Heart left ventricle (tissue), 16 donors: ENCODE measurements around the gene POLR2B. TPM values are rescaled to one million over a fixed set of nuclear protein-coding genes. Genes with fewer than 3 reads are reported as not detected.

Source experiments
- ATAC-seq, 4 donors: fragments of 200-7000 bp; cut with Tn5 transposase; one replicate each; pipeline ENCODE4 v1.9.1; 2020 to 2022; ENCODE audit warnings: moderate library complexity in 4 of 4, mild to moderate bottlenecking in 3 of 4, moderate number of reproducible peaks in 1 of 4
- DNase-seq, 5 donors: peaks; one replicate each; pipeline ENCODE4 v3.0.0-alpha.2; 2020
- H3K27ac ChIP-seq, 12 donors: fragments of 200-600 bp; sonication (generic) in 4 of 12; one replicate each; pipeline versions ENCODE4 v1.5.0 to v1.8.0; 2016 to 2022; ENCODE audit warnings: mild to moderate bottlenecking in 2 of 12
- H3K27me3 ChIP-seq, 9 donors: fragments of 200-600 bp; sonication (generic) in 2 of 9; one replicate each; pipeline versions ENCODE4 v1.5.1 to v1.8.0; 2016 to 2022; ENCODE audit warnings: mild to moderate bottlenecking in 3 of 9
- H3K36me3 ChIP-seq, 9 donors: fragments of 200-600 bp; sonication (generic) in 2 of 9; one replicate each; pipeline versions ENCODE4 v1.5.0 to v1.8.0; 2018 to 2022; ENCODE audit warnings: mild to moderate bottlenecking in 2 of 9
- H3K4me1 ChIP-seq, 12 donors: fragments of 200-600 bp; sonication (generic) in 4 of 12; one replicate each; pipeline versions ENCODE4 v1.5.0 to v1.8.0; 2016 to 2022; ENCODE audit warnings: mild to moderate bottlenecking in 3 of 12
- H3K4me3 ChIP-seq, 12 donors: fragments of 200-600 bp; sonication (generic) in 4 of 12; one replicate each; pipeline versions ENCODE4 v1.5.0 to v1.8.0; 2017 to 2022; ENCODE audit warnings: mild to moderate bottlenecking in 9 of 12, moderate library complexity in 4 of 12
- H3K9me3 ChIP-seq, 12 donors: fragments of 200-600 bp; sonication (generic) in 4 of 12; one replicate each; pipeline versions ENCODE4 v1.5.0 to v1.8.0; 2016 to 2022; ENCODE audit warnings: mild to moderate bottlenecking in 1 of 12
- POLR2A ChIP-seq, 2 donors: fragments of 450-650 bp; IDR thresholded peaks; one replicate each; pipeline ENCODE4 v1.6.1; 2017; ENCODE audit warnings: antibody characterized with exemption in 2 of 2, mild to moderate bottlenecking in 2 of 2, moderate library complexity in 2 of 2
- WGBS, 4 donors: extraction: QIAGEN DNeasy Blood & Tissue Kit in 2 of 4; methylation state at CpG; one replicate each; pipeline versions ENCODE4 v1.1.5 to v1.1.7; 2013 to 2018; 5-methylcytosine and 5-hydroxymethylcytosine counted together
- intact Hi-C, 10 donors: fragments of 100-400 bp; cut with DNase I; formaldehyde crosslinking; loops; one replicate each; pipeline versions ENCODE4 v1.11.1 to v1.14.2; 2022
- polyA plus RNA-seq, 2 donors: library from polyadenylated mRNA; stranded (reverse); fragments of 200-250 nt; gene quantifications; one replicate each; pipeline ENCODE4 v1.2.3, GENCODE V29; 2013
- total RNA-seq, 9 donors: library from RNA; depleted of rRNA in 2 of 9; stranded (reverse); fragments of >200 nt in 2 of 9; fragmentation: NEBNext Ultra II Directional in 3 of 9; extraction: Animal tissue kit (Norgen Biotek cat#: 25700) in 3 of 9; gene quantifications; one replicate each; pipeline versions ENCODE4 v1.1.0 to v1.2.4, GENCODE V29; 2016 to 2023
- TF ChIP-seq, protein P1 (sequence below), 12 donors: fragments of 200-600 bp; sonication (generic) in 4 of 12; IDR thresholded peaks; one replicate each; pipeline versions ENCODE4 v1.5.0 to v1.8.0; 2018 to 2022; ENCODE audit warnings: antibody characterized with exemption in 12 of 12, mild to moderate bottlenecking in 5 of 12
- donor health status: ischemic (EF 13 %, LVEDD 7.1; RV severe dilation, severe dysfunction).
- donor health status: healthy with polysubstance abuse.
- donor health status: DM: no; HTN: yes; CAD: no.
- donor health status: DM: no; HTN: no; CAD: no.
- donor health status: ischemic (EF 25% LVEDD 6.9; RV normal size, moderate dysfunction).
- donor health status: ischemic (EF 25% LVEDD 5.7; RV mildly dilated, moderate dysfunction).
- donor health status: healthy.
- donor health status: DM: yes; HTN: yes; CAD: no.
- donor health status: ischemic (EF 35%, LVEDD 5.7; RV mildly dilated, moderate dysfunction).
- donor health status: nonischemic (EF 11% LVEDD 7.7; RV severe dilation, severe dysfunction).
- donor health status: DM: yes; HTN: yes; CAD: no.
- donor health status: PGD.
- donor health status: ischemic (EF 29% LVEDD 5.4; RV normal size, mild dysfunction).
- donor health status: nonischemic (EF 23%, LVEDD 6.1; RV moderate dilation, normal function).

Gene POLR2B
- total and polyA plus RNA-seq, 11 donors = 19.4 to 87.0 (median 73.0) TPM

DNA sequence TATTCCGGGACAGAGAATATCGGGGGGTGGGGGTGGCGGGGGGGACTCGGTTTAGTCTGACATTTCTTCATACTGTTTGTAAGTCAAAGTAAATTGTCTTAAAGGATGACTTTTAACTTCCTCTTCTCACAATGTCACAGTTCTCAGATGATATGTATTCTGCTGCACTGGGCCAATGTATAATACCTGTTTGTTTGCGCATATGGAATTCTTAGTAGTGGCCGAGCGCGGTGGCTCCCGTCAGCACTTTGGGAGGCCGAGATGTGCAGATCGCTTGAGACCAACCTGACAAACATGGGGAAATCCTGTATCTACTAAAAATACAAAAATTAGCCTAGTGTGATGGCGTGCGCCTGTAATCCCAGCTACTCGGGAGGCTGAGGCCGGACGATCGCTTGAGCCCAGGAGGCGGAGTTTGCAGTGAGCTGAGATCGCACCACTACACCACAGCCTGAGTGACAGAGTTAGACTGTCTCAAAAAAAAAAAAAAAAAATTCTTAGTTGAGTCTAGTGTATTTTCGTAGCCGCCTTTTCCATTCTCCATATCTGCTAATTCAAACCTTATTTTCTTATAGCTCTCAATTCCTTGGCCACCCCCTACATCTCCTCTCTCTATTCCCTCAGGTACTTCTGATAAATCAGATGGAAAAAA, 851 bp downstream of the POLR2B start:
- Histone ChIP-seq H3K9me3 (no peaks in the 10 kb centered on the region), H3K27ac (peak overlapping the region in 9 of 12 donors; percentile 79 to 97 (median 91)), H3K36me3 (peaks cover 0 to 9% (median 1%) of the 10 kb centered on the region in 9 donors), H3K4me3 (peak overlapping the region; percentile 74 to 97 (median 93)), H3K4me1 (peaks cover 5 to 73% (median 56%) of the 10 kb centered on the region in 12 donors), H3K27me3 (no peaks in the 10 kb centered on the region)
- ATAC-seq = no peak
- 10 to 16% (median 14%) methylated on average over 21 of the region's 21 CpGs for WGBS, 4 donors
- no peak for DNase-seq
- TF ChIP-seq POLR2A (IDR thresholded peaks at IDR 0.05) = no peak
- TF ChIP-seq, protein P1, sequence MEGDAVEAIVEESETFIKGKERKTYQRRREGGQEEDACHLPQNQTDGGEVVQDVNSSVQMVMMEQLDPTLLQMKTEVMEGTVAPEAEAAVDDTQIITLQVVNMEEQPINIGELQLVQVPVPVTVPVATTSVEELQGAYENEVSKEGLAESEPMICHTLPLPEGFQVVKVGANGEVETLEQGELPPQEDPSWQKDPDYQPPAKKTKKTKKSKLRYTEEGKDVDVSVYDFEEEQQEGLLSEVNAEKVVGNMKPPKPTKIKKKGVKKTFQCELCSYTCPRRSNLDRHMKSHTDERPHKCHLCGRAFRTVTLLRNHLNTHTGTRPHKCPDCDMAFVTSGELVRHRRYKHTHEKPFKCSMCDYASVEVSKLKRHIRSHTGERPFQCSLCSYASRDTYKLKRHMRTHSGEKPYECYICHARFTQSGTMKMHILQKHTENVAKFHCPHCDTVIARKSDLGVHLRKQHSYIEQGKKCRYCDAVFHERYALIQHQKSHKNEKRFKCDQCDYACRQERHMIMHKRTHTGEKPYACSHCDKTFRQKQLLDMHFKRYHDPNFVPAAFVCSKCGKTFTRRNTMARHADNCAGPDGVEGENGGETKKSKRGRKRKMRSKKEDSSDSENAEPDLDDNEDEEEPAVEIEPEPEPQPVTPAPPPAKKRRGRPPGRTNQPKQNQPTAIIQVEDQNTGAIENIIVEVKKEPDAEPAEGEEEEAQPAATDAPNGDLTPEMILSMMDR (IDR thresholded peaks at IDR 0.05) = no peak
- intact Hi-C loops = loop anchor here in 8 of 10 donors (2.0 to 10.0 kb wide), 4 partner anchors 15 to 133 kb away; partner anchors contain the start of genes REST (in 6 of the 8) and IGFBP7 (in 1 of the 8)

DNA sequence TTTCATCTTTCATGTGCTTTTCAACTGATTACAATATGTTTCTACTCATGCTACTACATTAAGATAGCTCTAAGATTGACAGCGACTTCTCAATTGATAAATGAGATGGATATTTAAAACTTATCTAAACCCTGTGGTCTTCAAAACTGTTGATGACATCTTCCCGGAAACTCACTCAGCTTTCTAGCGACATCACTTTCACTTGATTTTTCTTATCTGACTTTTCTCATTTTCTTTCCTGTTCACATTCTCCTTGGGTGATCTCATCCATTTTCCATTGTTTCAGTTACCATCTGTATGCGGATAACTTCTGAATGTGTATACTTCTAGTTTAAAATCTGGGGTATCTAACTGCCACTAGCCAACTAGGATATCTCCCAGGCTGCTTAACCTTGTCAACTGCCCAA, 3.1 kb downstream of the POLR2B start:
- DNase-seq (no peak), ATAC-seq (no peak)
- no peaks in the 10 kb centered on the region for H3K9me3 ChIP-seq
- peaks cover 0 to 32% (median 14%) of the 10 kb centered on the region in 9 donors for H3K36me3 ChIP-seq
- H3K27me3 ChIP-seq = no peaks in the 10 kb centered on the region
- peak overlapping the region in 1 of 12 donors; percentile 6 for H3K4me3 ChIP-seq
- intact Hi-C loops = no loop called here
- peak overlapping the region in 2 of 12 donors; percentile 9 to 15 for H3K27ac ChIP-seq
- TF ChIP-seq, protein P1 (IDR thresholded peaks at IDR 0.05) = no peak
- TF ChIP-seq POLR2A (IDR thresholded peaks at IDR 0.05) = no peak
- 28 to 41% (median 31%) methylated on average over 4 of the region's 4 CpGs for WGBS, 4 donors
- peaks cover 0 to 56% (median 39%) of the 10 kb centered on the region in 12 donors for H3K4me1 ChIP-seq

DNA sequence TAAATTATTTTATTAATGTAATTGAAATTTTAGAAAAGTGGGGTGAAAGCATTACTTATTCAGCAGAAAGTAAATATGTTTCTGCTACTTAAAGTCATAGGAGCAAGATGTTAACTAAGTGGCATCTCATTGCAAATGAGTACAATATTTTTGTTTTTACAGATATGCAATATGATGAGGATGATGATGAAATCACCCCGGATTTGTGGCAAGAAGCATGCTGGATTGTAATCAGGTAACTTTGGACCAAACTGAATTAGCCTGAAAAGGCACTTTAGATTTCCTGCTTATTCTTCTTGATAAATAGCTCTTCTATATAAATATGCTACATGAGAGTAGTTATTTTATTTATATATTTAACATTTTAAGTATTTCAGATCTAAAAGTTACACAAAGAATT, 7.5 kb downstream of the POLR2B start:
- intact Hi-C loops = no loop called here
- WGBS, 4 donors = 93 to 97% (median 96%) methylated on average over 1 of the region's 1 CpG
- no peaks in the 10 kb centered on the region for H3K9me3 ChIP-seq
- ATAC-seq = no peak
- no peaks in the 10 kb centered on the region for H3K27me3 ChIP-seq
- H3K4me1 ChIP-seq = peaks cover 0 to 46% (median 20%) of the 10 kb centered on the region in 12 donors
- DNase-seq = no peak
- H3K4me3 ChIP-seq = no peak overlapping the region
- TF ChIP-seq POLR2A (IDR thresholded peaks at IDR 0.05) = no peak
- TF ChIP-seq, protein P1 (IDR thresholded peaks at IDR 0.05) = no peak
- H3K27ac ChIP-seq = no peak overlapping the region
- peaks cover 0 to 76% (median 56%) of the 10 kb centered on the region in 9 donors for H3K36me3 ChIP-seq

DNA sequence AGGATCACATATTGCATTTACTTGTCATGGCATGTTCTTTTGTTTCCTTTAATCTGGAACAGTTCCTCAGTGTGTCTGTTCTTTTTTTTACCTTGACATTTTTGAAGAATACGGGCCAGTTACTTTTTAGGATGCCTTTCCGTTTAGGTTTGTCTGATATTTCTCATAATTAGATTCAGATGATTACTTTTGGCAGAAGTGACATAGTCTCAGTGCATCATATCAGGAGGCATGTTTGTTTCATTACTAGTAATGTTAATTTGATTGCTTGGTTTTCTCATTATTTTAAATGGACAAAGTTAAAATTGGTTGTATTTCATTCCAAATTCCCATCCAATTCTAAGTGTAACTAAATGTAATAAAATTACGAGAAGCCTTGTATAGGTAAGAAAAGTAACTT, 8.3 kb downstream of the POLR2B start:
- no peak overlapping the region for H3K4me3 ChIP-seq
- 90 to 94% (median 94%) methylated on average over 3 of the region's 3 CpGs for WGBS, 4 donors
- H3K27me3 ChIP-seq = no peaks in the 10 kb centered on the region
- H3K4me1 ChIP-seq = peaks cover 0 to 39% (median 12%) of the 10 kb centered on the region in 12 donors
- DNase-seq (no peak), ATAC-seq (no peak)
- no peaks in the 10 kb centered on the region for H3K9me3 ChIP-seq
- TF ChIP-seq, protein P1 (IDR thresholded peaks at IDR 0.05) = no peak
- no peak for TF ChIP-seq POLR2A (IDR thresholded peaks at IDR 0.05)
- H3K36me3 ChIP-seq = peaks cover 0 to 83% (median 63%) of the 10 kb centered on the region in 9 donors
- intact Hi-C loops = no loop called here
- H3K27ac ChIP-seq = no peak overlapping the region
